Gastrocnemius medialis (tissue), 4 donors: ENCODE measurements around the gene FOXD3. TPM values are rescaled to one million over a fixed set of nuclear protein-coding genes. Genes with fewer than 3 reads are reported as not detected.
A peak's percentile ranks its signal among the peaks of the same experiment; 100 is the strongest.

ENCODE experiments used
- ATAC-seq, 2 donors: fragments of 150-250 bp; one replicate each; pipeline ENCODE4 v1.9.1; 2016
- DNase-seq, 2 donors: peaks; one replicate each; pipeline ENCODE4 v3.0.0-alpha.2; 2019
- H3K27ac ChIP-seq, 4 donors: fragments of 200-600 bp; sonication (generic); 1 replicate in 1 of 4; 2 replicates in 3 of 4; pipeline ENCODE4 v1.5.1; 2016 to 2018; ENCODE audit warnings: mild to moderate bottlenecking in 2 of 4, moderate library complexity in 1 of 4
- H3K27me3 ChIP-seq, 3 donors: fragments of 200-600 bp; sonication (generic) in 2 of 3; 1 replicate in 1 of 3; 2 replicates in 2 of 3; pipeline versions ENCODE4 v1.5.1 to v1.6.0; 2016 to 2019; ENCODE audit warnings: mild to moderate bottlenecking in 1 of 3, moderate library complexity in 1 of 3
- H3K36me3 ChIP-seq, 2 donors: fragments of 200-600 bp; sonication (generic) in 1 of 2; one replicate each; pipeline ENCODE4 v1.5.1; 2017 to 2018
- H3K4me1 ChIP-seq, 2 donors: fragments of 200-600 bp; sonication (generic) in 1 of 2; one replicate each; pipeline ENCODE4 v1.5.1; 2016 to 2017; ENCODE audit warnings: mild to moderate bottlenecking in 2 of 2
- H3K4me3 ChIP-seq, 4 donors: fragments of 200-600 bp; sonication (generic) in 3 of 4; 1 replicate in 1 of 4; 2 replicates in 3 of 4; pipeline ENCODE4 v1.5.1; 2016 to 2019; ENCODE audit warnings: mild to moderate bottlenecking in 2 of 4
- H3K9me3 ChIP-seq, 3 donors: fragments of 200-600 bp; sonication (generic) in 2 of 3; 1 replicate in 1 of 3; 2 replicates in 2 of 3; pipeline ENCODE4 v1.5.1; 2016 to 2019
- CTCF ChIP-seq, 5 experiments: fragments of 450-650 bp in 3 of 5; fragments of 200-600 bp in 2 of 5; sonication (generic) in 2 of 5; IDR thresholded peaks in 4 of 5; conservative IDR thresholded peaks in 1 of 5; 1 replicate in 4 of 5; 2 replicates in 1 of 5; pipeline ENCODE4 v1.5.1; 2016 to 2019; ENCODE audit warnings: antibody characterized with exemption in 5 of 5, mild to moderate bottlenecking in 3 of 5, moderate library complexity in 3 of 5
- POLR2A ChIP-seq, 2 donors: fragments of 450-650 bp; IDR thresholded peaks; one replicate each; pipeline ENCODE4 v1.6.1; 2017; ENCODE audit warnings: antibody characterized with exemption in 2 of 2, mild to moderate bottlenecking in 2 of 2, moderate library complexity in 2 of 2
- in situ Hi-C, 4 donors: fragments of 200-750 bp; cut with MboI; loops; one replicate each; pipeline versions ENCODE4 v1.15.0 to v1.8.0; 2017; ENCODE audit warnings: low sequenced_read_pairs in 4 of 4
- intact Hi-C: fragments of 100-400 bp; cut with DNase I; formaldehyde crosslinking; loops from one replicate; pipeline ENCODE4 v1.15.1; 2023; ENCODE audit warnings: low total_unique reads
- total RNA-seq, 4 donors: library from RNA; depleted of rRNA; stranded (reverse); fragments of >200 nt; gene quantifications; one replicate each; pipeline versions ENCODE4 v1.1.0 to v1.2.3, GENCODE V29; 2016

The FOXD3 gene
- total RNA-seq, 4 donors from 2014 or later, result 0.22 to 0.97 (median 0.58) TPM

- no peak overlapping the region for H3K4me3 ChIP-seq
- H3K4me1 ChIP-seq, result peaks cover 0 to 2% of the 10 kb centered on the region in 2 donors
- H3K27me3 ChIP-seq, result no peaks in the 10 kb centered on the region
- TF ChIP-seq POLR2A (IDR thresholded peaks at IDR 0.05), result no peak
- no peak for TF ChIP-seq CTCF (IDR thresholded peaks at IDR 0.05 in 4 of 5, conservative IDR thresholded peaks at IDR 0.05 in 1 of 5)
- no peaks in the 10 kb centered on the region for H3K9me3 ChIP-seq
- H3K27ac ChIP-seq, result no peak overlapping the region
- no peak for DNase-seq
- in situ Hi-C loops, result no loop called here
- intact Hi-C loops, result loop anchor here (10.0 kb wide), 3 partner anchors 97 to 927 kb away; partner anchors contain the start of genes EFCAB7, ITGB3BP and USP1
- no peaks in the 10 kb centered on the region for H3K36me3 ChIP-seq
- no peak for ATAC-seq
These were observed 39.7 kb downstream of the FOXD3 start for GRCh38 chr1:63362073-63362472.

GRCh38 chr1:63362578-63362977, 40.2 kb downstream of the FOXD3 start:
- intact Hi-C loops (loop anchor here (10.0 kb wide), 3 partner anchors 98 to 928 kb away; partner anchors contain the start of genes EFCAB7, ITGB3BP and USP1), in situ Hi-C loops (no loop called here)
- no peak for ATAC-seq
- peaks cover 0 to 3% of the 10 kb centered on the region in 2 donors for H3K4me1 ChIP-seq
- DNase-seq, result no peak
- no peak overlapping the region for H3K27ac ChIP-seq
- no peak for TF ChIP-seq CTCF (IDR thresholded peaks at IDR 0.05 in 4 of 5, conservative IDR thresholded peaks at IDR 0.05 in 1 of 5)
- no peak for TF ChIP-seq POLR2A (IDR thresholded peaks at IDR 0.05)
- H3K36me3 ChIP-seq, result no peaks in the 10 kb centered on the region
- H3K4me3 ChIP-seq, result no peak overlapping the region
- H3K9me3 ChIP-seq, result no peaks in the 10 kb centered on the region
- no peaks in the 10 kb centered on the region for H3K27me3 ChIP-seq

- in situ Hi-C loops, result no loop called here
- TF ChIP-seq CTCF (IDR thresholded peaks at IDR 0.05 in 4 of 5, conservative IDR thresholded peaks at IDR 0.05 in 1 of 5) (no peak), POLR2A (IDR thresholded peaks at IDR 0.05) (no peak)
These were observed 40.6 kb downstream of the FOXD3 start for GRCh38 chr1:63363014-63363413.

GRCh38 chr1:63366908-63367214, 44.5 kb downstream of the FOXD3 start:
- H3K4me1 ChIP-seq, result peaks cover 5 to 9% of the 10 kb centered on the region in 2 donors
- intact Hi-C loops, result loop anchor here (5.0 to 10.0 kb wide), 5 partner anchors 40 to 932 kb away; partner anchors contain the start of genes EFCAB7, ITGB3BP, PGM1 and USP1
- peak overlapping the region; percentile 46 to 95 (median 88) for H3K4me3 ChIP-seq
- H3K27ac ChIP-seq, result peak overlapping the region; percentile 86 to 91 (median 90)
- no peaks in the 10 kb centered on the region for H3K27me3 ChIP-seq
- ATAC-seq, result peak in 1 of 2 donors; percentile 29
- no peak for DNase-seq
- peaks cover 0 to 1% of the 10 kb centered on the region in 2 donors for H3K36me3 ChIP-seq
- in situ Hi-C loops, result no loop called here
- no peaks in the 10 kb centered on the region for H3K9me3 ChIP-seq
- no peak for TF ChIP-seq POLR2A (IDR thresholded peaks at IDR 0.05)
- no peak for TF ChIP-seq CTCF (IDR thresholded peaks at IDR 0.05 in 4 of 5, conservative IDR thresholded peaks at IDR 0.05 in 1 of 5)

More at GRCh38 chr1:63363014-63363413, 40.6 kb downstream of the FOXD3 start:
- intact Hi-C loops, result loop anchor here (10.0 kb wide), 3 partner anchors 98 to 928 kb away; partner anchors contain the start of genes EFCAB7, ITGB3BP and USP1
- ATAC-seq (no peak), DNase-seq (no peak)
- no peak overlapping the region for H3K27ac ChIP-seq
- no peaks in the 10 kb centered on the region for H3K9me3 ChIP-seq
- H3K4me3 ChIP-seq, result no peak overlapping the region
- no peaks in the 10 kb centered on the region for H3K36me3 ChIP-seq
- H3K27me3 ChIP-seq, result no peaks in the 10 kb centered on the region
- H3K4me1 ChIP-seq, result peaks cover under 1 to 3% of the 10 kb centered on the region in 2 donors
